ENCODE results near the gene DHX58.

- TF ChIP-seq, protein P1, sequence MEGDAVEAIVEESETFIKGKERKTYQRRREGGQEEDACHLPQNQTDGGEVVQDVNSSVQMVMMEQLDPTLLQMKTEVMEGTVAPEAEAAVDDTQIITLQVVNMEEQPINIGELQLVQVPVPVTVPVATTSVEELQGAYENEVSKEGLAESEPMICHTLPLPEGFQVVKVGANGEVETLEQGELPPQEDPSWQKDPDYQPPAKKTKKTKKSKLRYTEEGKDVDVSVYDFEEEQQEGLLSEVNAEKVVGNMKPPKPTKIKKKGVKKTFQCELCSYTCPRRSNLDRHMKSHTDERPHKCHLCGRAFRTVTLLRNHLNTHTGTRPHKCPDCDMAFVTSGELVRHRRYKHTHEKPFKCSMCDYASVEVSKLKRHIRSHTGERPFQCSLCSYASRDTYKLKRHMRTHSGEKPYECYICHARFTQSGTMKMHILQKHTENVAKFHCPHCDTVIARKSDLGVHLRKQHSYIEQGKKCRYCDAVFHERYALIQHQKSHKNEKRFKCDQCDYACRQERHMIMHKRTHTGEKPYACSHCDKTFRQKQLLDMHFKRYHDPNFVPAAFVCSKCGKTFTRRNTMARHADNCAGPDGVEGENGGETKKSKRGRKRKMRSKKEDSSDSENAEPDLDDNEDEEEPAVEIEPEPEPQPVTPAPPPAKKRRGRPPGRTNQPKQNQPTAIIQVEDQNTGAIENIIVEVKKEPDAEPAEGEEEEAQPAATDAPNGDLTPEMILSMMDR (IDR thresholded peaks at IDR 0.05): no peak
- no peak for TF ChIP-seq POLR2A (IDR thresholded peaks at IDR 0.05)
Observed at GRCh38 chr17:42097691-42098631, 14.6 kb downstream of the DHX58 start, which contains the start of gene ZNF385C.

All from esophagus squamous epithelium (tissue), 4 donors.